ENCODE results near the gene BSPRY. TPM values are rescaled to one million over a fixed set of nuclear protein-coding genes. Genes with fewer than 3 reads are reported as not detected.

Gene BSPRY
- polyA plus RNA-seq, 1 donor from 2014 or later: not detected

GRCh38 chr9:113416149-113416721 lies 66.9 kb downstream of the BSPRY start:
- no peak overlapping the region for H3K4me2 ChIP-seq (ENCODE audit: low read length)
- H3K9me2 ChIP-seq (ENCODE audit: insufficient read depth, low read length): no peaks in the 10 kb centered on the region
- no peaks in the 10 kb centered on the region for H3K9me3 ChIP-seq (ENCODE audit: low read length)
- H3K27me3 ChIP-seq (ENCODE audit: insufficient read depth, low read depth, low read length): no peaks in the 10 kb centered on the region
- H2AFZ ChIP-seq (ENCODE audit: low read depth, low read length): no peak overlapping the region
- H3K27ac ChIP-seq (ENCODE audit: low read length): no peak overlapping the region
- no peaks in the 10 kb centered on the region for H3F3A ChIP-seq (ENCODE audit: insufficient read depth, low read length, poor library complexity, severe bottlenecking)
- no peak for TF ChIP-seq TAF1 (IDR thresholded peaks at IDR 0.05; ENCODE audit: low read depth)
- TF ChIP-seq EZH2 (IDR thresholded peaks at IDR 0.05; ENCODE audit: borderline replicate concordance, insufficient read depth, low read length, poor library complexity, severe bottlenecking): no peak
- TF ChIP-seq MXI1 (conservative IDR thresholded peaks at IDR 0.05; ENCODE audit: poor library complexity, severe bottlenecking): no peak
- TF ChIP-seq EP300 (conservative IDR thresholded peaks at IDR 0.05; ENCODE audit: poor library complexity, severe bottlenecking): no peak
- TF ChIP-seq REST (IDR thresholded peaks at IDR 0.05; ENCODE audit: borderline replicate concordance): no peak
- no peak for TF ChIP-seq RAD21 (conservative IDR thresholded peaks at IDR 0.05)
- TF ChIP-seq CTCF (IDR thresholded peaks at IDR 0.05; ENCODE audit: poor library complexity, severe bottlenecking): no peak
- no peak for TF ChIP-seq SMC3 (conservative IDR thresholded peaks at IDR 0.05; ENCODE audit: poor library complexity)
- H3K9ac ChIP-seq (ENCODE audit: low read length): no peak overlapping the region
- H4K20me1 ChIP-seq (ENCODE audit: insufficient read depth): no peaks in the 10 kb centered on the region
- H3K79me2 ChIP-seq (replicated peaks; ENCODE audit: insufficient read depth, low read length): no peaks in the 10 kb centered on the region
- no peaks in the 10 kb centered on the region for H3K36me3 ChIP-seq (ENCODE audit: insufficient read depth, low read length)
- no peak overlapping the region for H3K4me3 ChIP-seq (ENCODE audit: low read length)

GRCh38 chr9:113417370-113417769 lies 68.0 kb downstream of the BSPRY start:
- Histone ChIP-seq H3K4me3 (ENCODE audit: low read length) (no peak overlapping the region), H3K79me2 (replicated peaks; ENCODE audit: insufficient read depth, low read length) (no peaks in the 10 kb centered on the region), H2AFZ (ENCODE audit: low read depth, low read length) (no peak overlapping the region), H3F3A (ENCODE audit: insufficient read depth, low read length, poor library complexity, severe bottlenecking) (no peaks in the 10 kb centered on the region), H3K4me2 (ENCODE audit: low read length) (no peak overlapping the region), H3K36me3 (ENCODE audit: insufficient read depth, low read length) (no peaks in the 10 kb centered on the region), H3K27me3 (ENCODE audit: insufficient read depth, low read depth, low read length) (no peaks in the 10 kb centered on the region), H3K9me2 (ENCODE audit: insufficient read depth, low read length) (no peaks in the 10 kb centered on the region), H3K27ac (ENCODE audit: low read length) (no peak overlapping the region), H3K9me3 (ENCODE audit: low read length) (no peaks in the 10 kb centered on the region), H4K20me1 (ENCODE audit: insufficient read depth) (no peaks in the 10 kb centered on the region), H3K9ac (ENCODE audit: low read length) (no peak overlapping the region)
- TF ChIP-seq RAD21 (conservative IDR thresholded peaks at IDR 0.05): no peak
- no peak for TF ChIP-seq MXI1 (conservative IDR thresholded peaks at IDR 0.05; ENCODE audit: poor library complexity, severe bottlenecking)
- TF ChIP-seq SMC3 (conservative IDR thresholded peaks at IDR 0.05; ENCODE audit: poor library complexity): no peak
- TF ChIP-seq REST (IDR thresholded peaks at IDR 0.05; ENCODE audit: borderline replicate concordance): no peak
- no peak for TF ChIP-seq POLR2AphosphoS5 (IDR thresholded peaks at IDR 0.05)
- TF ChIP-seq EP300 (conservative IDR thresholded peaks at IDR 0.05; ENCODE audit: poor library complexity, severe bottlenecking): no peak

Other genes starting within 250 kb of the BSPRY start
- 4.1 and 8.4 TPM in 2 replicates for gene SLC31A2, start 198.5 kb upstream of the BSPRY start, polyA plus RNA-seq
- 11.2 and 12.1 TPM in 2 replicates for gene FKBP15, start 128.3 kb upstream of the BSPRY start, polyA plus RNA-seq
- 7.0 and 7.4 TPM in 2 replicates for gene SLC31A1, start 128.0 kb upstream of the BSPRY start, polyA plus RNA-seq
- gene CDC26, start 74.0 kb upstream of the BSPRY start, polyA plus RNA-seq: 64.8 and 88.0 TPM in 2 replicates
- gene PRPF4, start 73.9 kb upstream of the BSPRY start, polyA plus RNA-seq: 24.3 and 27.4 TPM in 2 replicates
- gene RNF183, start 46.2 kb upstream of the BSPRY start, polyA plus RNA-seq: not detected in 2 replicates
- 0.59 and 0.84 TPM in 2 replicates for gene WDR31, start 9.3 kb upstream of the BSPRY start, polyA plus RNA-seq
- gene HDHD3, start 27.4 kb downstream of the BSPRY start, polyA plus RNA-seq: 31.2 and 31.7 TPM in 2 replicates
- gene ALAD, start 51.7 kb downstream of the BSPRY start, polyA plus RNA-seq: 42.9 and 65.1 TPM in 2 replicates
- gene POLE3, start 61.1 kb downstream of the BSPRY start, polyA plus RNA-seq: 99.8 and 119 TPM in 2 replicates
- 0.33 TPM in 1 of 2 replicates, not detected in the other for gene C9orf43, start 61.2 kb downstream of the BSPRY start, polyA plus RNA-seq
- gene RGS3, start 114.2 kb downstream of the BSPRY start, polyA plus RNA-seq: 25.3 and 36.4 TPM in 2 replicates

All from neural cell (in vitro differentiated cells).